ENCODE results near the gene MYRIP.

- TF ChIP-seq POLR2AphosphoS5 (IDR thresholded peaks at IDR 0.05; ENCODE audit: borderline replicate concordance, low read depth, low read length) (no peak), EZH2 (IDR thresholded peaks at IDR 0.05) (no peak), FOXP2 (optimal IDR thresholded peaks at IDR 0.05; ENCODE audit: control extremely low read depth, extremely low read length, insufficient read depth) (no peak)
These were observed 363.9 kb downstream of the MYRIP start for GRCh38 chr3:40173227-40173721.
